K562 (cell line): ENCODE results near the gene FOSL1. TPM values are rescaled to one million over a fixed set of nuclear protein-coding genes. Genes with fewer than 3 reads are reported as not detected.

Source experiments
- ATAC-seq: fragments of 200-7000 bp; cut with Tn5 transposase; 3 replicates; pipeline ENCODE4 v1.9.1; 2020; ENCODE audit warnings: moderate library complexity
- BruUV-seq: library from RNA; stranded (reverse); fragments of 400-500 nt; replicated peaks from 2 replicates; lab custom pipeline; 2021; lab: Mats Ljungman, UMichigan
- CTCF ChIA-PET: fragments of 300-600 bp; formaldehyde crosslinking; extraction: SDS; loops from one replicate; lab custom pipeline; 2021; ENCODE audit warnings: low intra/inter-chr PET ratio; lab: Yijun Ruan, JAX
- POLR2A ChIA-PET: fragments of 300-600, 350-650 bp; sonication (Branson Sonifier 250); formaldehyde crosslinking; extraction: SDS; loops from one replicate; lab custom pipeline; 2021; ENCODE audit warnings: antibody characterized with exemption, inconsistent platforms; lab: Yijun Ruan, JAX
- DNase-seq, 4 experiments: peaks; one replicate each; pipeline versions ENCODE4 v3.0.0 to v3.0.0-alpha.2; 2011 to 2018; ENCODE audit warnings: low spot score in 3 of 4, mixed read lengths in 3 of 4; ENCODE audit errors: extremely low read depth in 1 of 4
- FAIRE-seq: peaks from 2 replicates; lab custom pipeline; 2011; peaks lifted over from hg19 to GRCh38; lab: Jason Lieb, UNC
- H2AFZ ChIP-seq: 2 replicates; pipeline ENCODE4 v1.6.0; 2011; ENCODE audit warnings: low read depth, low read length, control low read depth, inconsistent platforms
- H3K27ac ChIP-seq: fragments of 200-600 bp; 3 replicates; pipeline ENCODE4 v1.8.0; 2011; ENCODE audit warnings: low read depth, mild to moderate bottlenecking, control low read depth, inconsistent platforms, low read length, moderate library complexity, mixed read lengths; ENCODE audit errors: extremely low read depth
- H3K27me3 ChIP-seq, 2 experiments: fragments of 300-600 bp in 1 of 2; 2 replicates in 1 of 2; 3 replicates in 1 of 2; pipeline versions ENCODE4 v1.6.0 to v1.8.0; 2011; ENCODE audit warnings: inconsistent platforms in 2 of 2, low read length in 2 of 2, mild to moderate bottlenecking in 1 of 2, mixed read lengths in 1 of 2, moderate library complexity in 1 of 2; ENCODE audit not compliant: control insufficient read depth in 2 of 2, insufficient read depth in 2 of 2
- H3K36me3 ChIP-seq: fragments of 300-600 bp; 3 replicates; pipeline ENCODE4 v1.8.0; 2011; ENCODE audit warnings: mild to moderate bottlenecking, low read length, inconsistent platforms; ENCODE audit not compliant: control insufficient read depth, insufficient read depth
- H3K4me1 ChIP-seq, 2 experiments: fragments of 200-600 bp in 1 of 2; replicated peaks in 1 of 2; 2 replicates in 1 of 2; 3 replicates in 1 of 2; pipeline versions ENCODE4 v1.5.1 to v1.8.0; 2011; ENCODE audit warnings: inconsistent platforms in 2 of 2, low read length in 2 of 2, mild to moderate bottlenecking in 1 of 2, mixed read lengths in 1 of 2, moderate library complexity in 1 of 2; ENCODE audit not compliant: control insufficient read depth in 2 of 2, insufficient read depth in 2 of 2
- H3K4me2 ChIP-seq: 2 replicates; pipeline ENCODE4 v1.6.1; 2011; ENCODE audit warnings: low read length, control low read depth, inconsistent platforms, mixed read lengths; ENCODE audit not compliant: insufficient read depth
- H3K4me3 ChIP-seq: fragments of 200-600 bp; sonication (generic), shearing (Covaris generic); 2 replicates; pipeline ENCODE4 v1.5.1; 2016; ENCODE audit warnings: control low read depth, inconsistent platforms
- H3K79me2 ChIP-seq: fragments of 200-600 bp; 3 replicates; pipeline ENCODE4 v1.8.0; 2011; ENCODE audit warnings: low read length, inconsistent platforms; ENCODE audit not compliant: control insufficient read depth, insufficient read depth
- H3K9ac ChIP-seq, 2 experiments: 2 replicates each; pipeline versions ENCODE4 v1.6.0 to v1.6.1; 2011; ENCODE audit warnings: low read depth in 2 of 2, low read length in 2 of 2, control low read depth in 1 of 2, inconsistent platforms in 1 of 2, mild to moderate bottlenecking in 1 of 2, mixed read lengths in 1 of 2; ENCODE audit not compliant: insufficient read depth in 1 of 2
- H3K9me1 ChIP-seq: one replicate; pipeline ENCODE4 v1.6.0; 2011; ENCODE audit warnings: inconsistent platforms, mild to moderate bottlenecking, low read length, moderate library complexity; ENCODE audit not compliant: control insufficient read depth, insufficient read depth
- H3K9me3 ChIP-seq: replicated peaks from 2 replicates; pipeline ENCODE4 v1.5.1; 2011; ENCODE audit warnings: low read depth, low read length, inconsistent platforms; ENCODE audit not compliant: control insufficient read depth, insufficient read depth
- H4K20me1 ChIP-seq: replicated peaks from 2 replicates; pipeline ENCODE4 v1.6.1; 2011; ENCODE audit warnings: low read length, inconsistent platforms, mixed read lengths; ENCODE audit not compliant: control insufficient read depth, insufficient read depth
- ARID1B ChIP-seq: fragments of 450-650 bp; IDR thresholded peaks from 2 replicates; pipeline ENCODE4 v1.6.1; 2016; ENCODE audit warnings: antibody characterized with exemption, mild to moderate bottlenecking, inconsistent platforms
- ILF3 ChIP-seq: fragments of 450-650 bp; IDR thresholded peaks from 2 replicates; pipeline ENCODE4 v1.6.1; 2018; ENCODE audit warnings: antibody characterized with exemption, mild to moderate bottlenecking, moderate library complexity, borderline replicate concordance
- LEF1 ChIP-seq: fragments of 450-650 bp; IDR thresholded peaks from 2 replicates; pipeline ENCODE4 v1.6.1; 2016; ENCODE audit warnings: mild to moderate bottlenecking
- MTA3 ChIP-seq: fragments of 450-650 bp; formaldehyde crosslinking; IDR thresholded peaks from 2 replicates; pipeline ENCODE4 v1.6.1; 2017; ENCODE audit warnings: mild to moderate bottlenecking, borderline replicate concordance
- RBM34 ChIP-seq: fragments of 200-400 bp; formaldehyde crosslinking; IDR thresholded peaks from 2 replicates; pipeline ENCODE4 v1.6.1; 2018; ENCODE audit warnings: low read length, borderline replicate concordance; ENCODE audit not compliant: insufficient read depth
- ZBTB8A ChIP-seq: fragments of 450-650 bp; IDR thresholded peaks from 2 replicates; pipeline ENCODE4 v1.6.1; 2018; ENCODE audit warnings: mild to moderate bottlenecking, moderate library complexity; ENCODE audit not compliant: partially characterized antibody
- ZNF695 ChIP-seq: fragments of 450-650 bp; formaldehyde crosslinking; IDR thresholded peaks from 2 replicates; pipeline ENCODE4 v1.4.0; 2020; ENCODE audit warnings: mild to moderate bottlenecking, moderate library complexity
- ZNF785 ChIP-seq: fragments of 250-450 bp; sonication (Bioruptor Pico); IDR thresholded peaks from 2 replicates; pipeline ENCODE4 v1.4.0; 2020; ENCODE audit warnings: mild to moderate bottlenecking
- WGBS: fragments of 100-300 bp; shearing (Covaris generic); methylation state at CpG from one replicate; pipeline ENCODE4 v1.1.6; 2016; ENCODE audit warnings: low coverage, mixed read lengths; ENCODE audit not compliant: insufficient coverage; ENCODE audit errors: missing lambda C conversion rate; 5-methylcytosine and 5-hydroxymethylcytosine counted together
- in situ Hi-C: fragments of 300-500 bp; cut with MboI; formaldehyde crosslinking; loops from 4 replicates; pipeline ENCODE4 v1.15.0; 2018; ENCODE audit warnings: inconsistent platforms, mixed read lengths
- intact Hi-C: fragments of 100-400 bp; cut with micrococcal nuclease; formaldehyde crosslinking; loops from 2 replicates; pipeline ENCODE4 v1.14.2; 2022
- polyA plus RNA-seq, 8 experiments: library from polyadenylated mRNA; depleted of rRNA in 4 of 8; stranded (reverse) in 5 of 8; unstranded in 3 of 8; fragments of >200 nt; fragmentation: Nextera tagmentation in 2 of 8; fragmentation: Illumina TruSeq in 1 of 8; extraction: Ambion mirVana in 2 of 8; extraction: Trizol in 1 of 8; gene quantifications; 2 replicates each; pipeline versions ENCODE4 v1.2.1 to v1.2.3, GENCODE V29; 2011 to 2014; ENCODE audit warnings: inconsistent platforms in 1 of 8, missing spikeins in 1 of 8
- total RNA-seq, 7 experiments: library from RNA; depleted of rRNA in 6 of 7; stranded (reverse); fragments of >200 nt in 6 of 7; fragmentation: Illumina TruSeq in 2 of 7; extraction: Trizol in 2 of 7; gene quantifications; 2 replicates each; pipeline versions ENCODE4 v1.2.1 to v1.2.3, GENCODE V29; 2011 to 2021; ENCODE audit warnings: low replicate concordance in 1 of 7
- TF ChIP-seq, protein P1 (sequence below), 2 experiments: fragments of 450-650 bp; IDR thresholded peaks; 2 replicates each; pipeline ENCODE4 v1.6.1; 2016
- TF ChIP-seq, protein P2 (sequence below): conservative IDR thresholded peaks from 2 replicates; pipeline ENCODE4 v1.6.1; 2011; ENCODE audit warnings: low read depth, mild to moderate bottlenecking, low read length; ENCODE audit not compliant: control insufficient read depth
- TF ChIP-seq, protein P3 (sequence below), 2 experiments: fragments of 450-650 bp in 1 of 2; IDR thresholded peaks; 2 replicates each; pipeline ENCODE4 v1.6.1; 2011 to 2017; ENCODE audit warnings: low read depth in 2 of 2, antibody characterized with exemption in 1 of 2, borderline replicate concordance in 1 of 2, low read length in 1 of 2, mild to moderate bottlenecking in 1 of 2, mixed read lengths in 1 of 2; ENCODE audit not compliant: control insufficient read depth in 1 of 2
- TF ChIP-seq, protein P4 (sequence below): fragments of 250-450 bp; sonication (Bioruptor Pico); IDR thresholded peaks from 2 replicates; pipeline ENCODE4 v1.5.0; 2021; ENCODE audit warnings: mild to moderate bottlenecking, borderline replicate concordance

FOSL1 gene
- total and polyA plus RNA-seq, 9 of the 15 experiments (the other 6 are each of a cell fraction or from before 2014, with no cell fraction given), result 3.5 to 39.6 (median 10.0) TPM

DNA sequence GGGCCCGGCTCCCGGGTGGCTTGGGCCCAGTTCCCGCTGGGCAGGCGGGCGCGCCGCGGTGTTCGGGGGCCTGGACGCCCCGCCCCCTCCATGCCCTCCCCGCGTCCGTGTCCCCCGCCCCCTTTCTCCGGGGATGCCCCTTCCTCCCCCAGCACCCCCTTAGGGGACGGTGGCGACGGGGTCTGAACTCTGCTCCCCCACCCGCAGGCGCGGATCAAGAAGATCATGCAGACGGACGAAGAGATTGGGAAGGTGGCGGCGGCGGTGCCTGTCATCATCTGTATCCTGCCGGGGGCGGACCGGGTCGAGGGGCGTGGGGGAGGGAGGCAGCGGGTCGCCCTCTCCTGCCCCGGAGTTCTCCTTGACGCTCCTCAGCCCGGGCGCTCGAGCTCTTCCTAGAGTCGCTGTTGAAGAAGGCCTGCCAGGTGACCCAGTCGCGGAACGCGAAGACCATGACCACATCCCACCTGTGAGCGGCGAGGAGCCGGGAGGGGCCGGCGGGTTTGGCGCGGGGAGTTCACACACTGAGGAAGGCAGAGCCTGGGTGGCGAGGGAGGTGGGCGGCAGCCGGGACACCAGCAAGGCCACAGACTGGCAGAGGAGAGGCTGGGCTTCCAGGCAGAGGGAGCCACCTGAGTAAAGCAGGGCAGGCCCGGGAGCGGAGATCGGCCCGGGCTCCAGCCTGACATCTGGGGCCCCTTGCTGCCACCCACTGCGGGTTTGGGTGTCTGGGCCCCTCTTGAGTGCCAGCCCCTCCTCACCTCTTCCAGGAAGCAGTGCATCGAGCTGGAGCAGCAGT, 19.6 kb upstream of the FOSL1 start:
- ATAC-seq (peak; percentile 44), FAIRE-seq (no peak), DNase-seq (peak in 3 of 4 experiments; percentile 64 to 84 (median 82))
- H3K27me3 ChIP-seq, result no peaks in the 10 kb centered on the region
- H4K20me1 ChIP-seq, result no peaks in the 10 kb centered on the region
- H3K9ac ChIP-seq, result peak overlapping the region; percentile 46 to 91; a peak in 3 of 4 replicates
- peaks cover 25 to 63% of the 10 kb centered on the region in 2 experiments for H3K4me1 ChIP-seq
- ChIA-PET CTCF (interaction anchor here (1.5 kb wide), 1 partner anchor 31 kb away, joined by 7 read pairs; the partner anchor contains the start of gene FIBP), POLR2A (no interaction called here)
- in situ Hi-C loops, result no loop called here
- H3K9me1 ChIP-seq, result no peaks in the 10 kb centered on the region
- peak overlapping the region; percentile 90 for H2AFZ ChIP-seq
- H3K9me3 ChIP-seq, result no peaks in the 10 kb centered on the region
- intact Hi-C loops, result loop anchor here (1.0 kb wide), 1 partner anchor 42 kb away; the partner anchor contains the start of gene SART1
- H3K36me3 ChIP-seq, result peaks cover 31% of the 10 kb centered on the region; the same call in 1 of the 3 replicates
- peak overlapping the region; percentile 98 for H3K4me3 ChIP-seq
- TSS peak; percentile 70 for BruUV-seq
- peaks cover 31% of the 10 kb centered on the region for H3K79me2 ChIP-seq
- 5% methylated on average over 35 of the region's 60 CpGs for WGBS
- H3K4me2 ChIP-seq, result peak overlapping the region; percentile 75
- peak overlapping the region; percentile 62; the same call in 1 of the 3 replicates for H3K27ac ChIP-seq
- TF ChIP-seq LEF1, result no peak
- TF ChIP-seq ZNF695 (CRISPR knock-in tag), result no peak
- TF ChIP-seq ARID1B, result no peak
- TF ChIP-seq ZNF785, result no peak
- TF ChIP-seq, protein P1, sequence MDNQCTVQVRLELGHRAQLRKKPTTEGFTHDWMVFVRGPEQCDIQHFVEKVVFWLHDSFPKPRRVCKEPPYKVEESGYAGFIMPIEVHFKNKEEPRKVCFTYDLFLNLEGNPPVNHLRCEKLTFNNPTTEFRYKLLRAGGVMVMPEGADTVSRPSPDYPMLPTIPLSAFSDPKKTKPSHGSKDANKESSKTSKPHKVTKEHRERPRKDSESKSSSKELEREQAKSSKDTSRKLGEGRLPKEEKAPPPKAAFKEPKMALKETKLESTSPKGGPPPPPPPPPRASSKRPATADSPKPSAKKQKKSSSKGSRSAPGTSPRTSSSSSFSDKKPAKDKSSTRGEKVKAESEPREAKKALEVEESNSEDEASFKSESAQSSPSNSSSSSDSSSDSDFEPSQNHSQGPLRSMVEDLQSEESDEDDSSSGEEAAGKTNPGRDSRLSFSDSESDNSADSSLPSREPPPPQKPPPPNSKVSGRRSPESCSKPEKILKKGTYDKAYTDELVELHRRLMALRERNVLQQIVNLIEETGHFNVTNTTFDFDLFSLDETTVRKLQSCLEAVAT (IDR thresholded peaks at IDR 0.05), result no peak
- TF ChIP-seq, protein P2, sequence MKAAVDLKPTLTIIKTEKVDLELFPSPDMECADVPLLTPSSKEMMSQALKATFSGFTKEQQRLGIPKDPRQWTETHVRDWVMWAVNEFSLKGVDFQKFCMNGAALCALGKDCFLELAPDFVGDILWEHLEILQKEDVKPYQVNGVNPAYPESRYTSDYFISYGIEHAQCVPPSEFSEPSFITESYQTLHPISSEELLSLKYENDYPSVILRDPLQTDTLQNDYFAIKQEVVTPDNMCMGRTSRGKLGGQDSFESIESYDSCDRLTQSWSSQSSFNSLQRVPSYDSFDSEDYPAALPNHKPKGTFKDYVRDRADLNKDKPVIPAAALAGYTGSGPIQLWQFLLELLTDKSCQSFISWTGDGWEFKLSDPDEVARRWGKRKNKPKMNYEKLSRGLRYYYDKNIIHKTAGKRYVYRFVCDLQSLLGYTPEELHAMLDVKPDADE, result peak; percentile 58; the same call in 1 of the 2 replicates
- TF ChIP-seq, protein P3, sequence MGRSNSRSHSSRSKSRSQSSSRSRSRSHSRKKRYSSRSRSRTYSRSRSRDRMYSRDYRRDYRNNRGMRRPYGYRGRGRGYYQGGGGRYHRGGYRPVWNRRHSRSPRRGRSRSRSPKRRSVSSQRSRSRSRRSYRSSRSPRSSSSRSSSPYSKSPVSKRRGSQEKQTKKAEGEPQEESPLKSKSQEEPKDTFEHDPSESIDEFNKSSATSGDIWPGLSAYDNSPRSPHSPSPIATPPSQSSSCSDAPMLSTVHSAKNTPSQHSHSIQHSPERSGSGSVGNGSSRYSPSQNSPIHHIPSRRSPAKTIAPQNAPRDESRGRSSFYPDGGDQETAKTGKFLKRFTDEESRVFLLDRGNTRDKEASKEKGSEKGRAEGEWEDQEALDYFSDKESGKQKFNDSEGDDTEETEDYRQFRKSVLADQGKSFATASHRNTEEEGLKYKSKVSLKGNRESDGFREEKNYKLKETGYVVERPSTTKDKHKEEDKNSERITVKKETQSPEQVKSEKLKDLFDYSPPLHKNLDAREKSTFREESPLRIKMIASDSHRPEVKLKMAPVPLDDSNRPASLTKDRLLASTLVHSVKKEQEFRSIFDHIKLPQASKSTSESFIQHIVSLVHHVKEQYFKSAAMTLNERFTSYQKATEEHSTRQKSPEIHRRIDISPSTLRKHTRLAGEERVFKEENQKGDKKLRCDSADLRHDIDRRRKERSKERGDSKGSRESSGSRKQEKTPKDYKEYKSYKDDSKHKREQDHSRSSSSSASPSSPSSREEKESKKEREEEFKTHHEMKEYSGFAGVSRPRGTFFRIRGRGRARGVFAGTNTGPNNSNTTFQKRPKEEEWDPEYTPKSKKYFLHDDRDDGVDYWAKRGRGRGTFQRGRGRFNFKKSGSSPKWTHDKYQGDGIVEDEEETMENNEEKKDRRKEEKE (IDR thresholded peaks at IDR 0.05; ENCODE audit: borderline replicate concordance in 1 of 2, control insufficient read depth in 1 of 2, low read depth in 2 of 2, low read length in 1 of 2), result no peak
- TF ChIP-seq RBM34, result no peak
- TF ChIP-seq ZBTB8A, result no peak
- TF ChIP-seq MTA3, result no peak
- no peak for TF ChIP-seq ILF3
- TF ChIP-seq, protein P4, sequence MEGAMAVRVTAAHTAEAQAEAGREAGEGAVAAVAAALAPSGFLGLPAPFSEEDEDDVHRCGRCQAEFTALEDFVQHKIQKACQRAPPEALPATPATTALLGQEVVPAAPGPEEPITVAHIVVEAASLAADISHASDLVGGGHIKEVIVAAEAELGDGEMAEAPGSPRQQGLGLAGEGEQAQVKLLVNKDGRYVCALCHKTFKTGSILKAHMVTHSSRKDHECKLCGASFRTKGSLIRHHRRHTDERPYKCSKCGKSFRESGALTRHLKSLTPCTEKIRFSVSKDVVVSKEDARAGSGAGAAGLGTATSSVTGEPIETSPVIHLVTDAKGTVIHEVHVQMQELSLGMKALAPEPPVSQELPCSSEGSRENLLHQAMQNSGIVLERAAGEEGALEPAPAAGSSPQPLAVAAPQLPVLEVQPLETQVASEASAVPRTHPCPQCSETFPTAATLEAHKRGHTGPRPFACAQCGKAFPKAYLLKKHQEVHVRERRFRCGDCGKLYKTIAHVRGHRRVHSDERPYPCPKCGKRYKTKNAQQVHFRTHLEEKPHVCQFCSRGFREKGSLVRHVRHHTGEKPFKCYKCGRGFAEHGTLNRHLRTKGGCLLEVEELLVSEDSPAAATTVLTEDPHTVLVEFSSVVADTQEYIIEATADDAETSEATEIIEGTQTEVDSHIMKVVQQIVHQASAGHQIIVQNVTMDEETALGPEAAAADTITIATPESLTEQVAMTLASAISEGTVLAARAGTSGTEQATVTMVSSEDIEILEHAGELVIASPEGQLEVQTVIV, result no peak
